Brain microvascular endothelial cell (primary cell): Measurements from ENCODE around the gene ZBTB20.

ENCODE experiments used
- DNase-seq: peaks from one replicate; pipeline ENCODE4 v3.0.0-alpha.2; 2020
- H3K27ac ChIP-seq: fragments of 250-450 bp; sonication (Bioruptor Pico); 2 replicates; pipeline ENCODE4 v1.5.1; 2020; ENCODE audit warnings: mild to moderate bottlenecking, moderate library complexity
- H3K27me3 ChIP-seq: fragments of 250-450 bp; sonication (Bioruptor Pico); replicated peaks from 2 replicates; pipeline ENCODE4 v1.5.1; 2020; ENCODE audit warnings: mild to moderate bottlenecking
- H3K36me3 ChIP-seq: fragments of 250-450 bp; sonication (Bioruptor Pico); replicated peaks from 2 replicates; pipeline ENCODE4 v1.5.1; 2020; ENCODE audit warnings: mild to moderate bottlenecking
- H3K4me3 ChIP-seq: 2 replicates; pipeline ENCODE4 v1.5.1; 2011; ENCODE audit warnings: low read depth, mild to moderate bottlenecking, control low read depth, low read length, moderate library complexity
- CTCF ChIP-seq: IDR thresholded peaks from 2 replicates; pipeline ENCODE4 v1.5.1; 2011; ENCODE audit warnings: low read depth, mild to moderate bottlenecking, moderate library complexity, low read length, control low read depth, inconsistent platforms; ENCODE audit errors: missing control alignments
- in situ Hi-C: cut with HindIII; loops from 2 replicates; pipeline ENCODE4 v1.10.0; 2017; ENCODE audit warnings: low sequenced_read_pairs, low pct_ligation_motif_present

Gene ZBTB20

GRCh38 chr3:114421204-114421603 lies 725.9 kb downstream of the ZBTB20 start:
- Histone ChIP-seq H3K36me3 (no peaks in the 10 kb centered on the region), H3K4me3 (no peak overlapping the region), H3K27me3 (no peaks in the 10 kb centered on the region), H3K27ac (no peak overlapping the region)
- in situ Hi-C loops = no loop called here
- no peak for DNase-seq
- TF ChIP-seq CTCF = no peak

- H3K4me3 ChIP-seq = no peak overlapping the region
- in situ Hi-C loops = no loop called here
- H3K27me3 ChIP-seq = no peaks in the 10 kb centered on the region
- no peak for DNase-seq
- no peak overlapping the region for H3K27ac ChIP-seq
- no peaks in the 10 kb centered on the region for H3K36me3 ChIP-seq
- no peak for TF ChIP-seq CTCF
Observed at GRCh38 chr3:114420072-114420471, 727.0 kb downstream of the ZBTB20 start.

GRCh38 chr3:114418724-114419543 lies 728.2 kb downstream of the ZBTB20 start:
- peak; percentile 43 for DNase-seq
- in situ Hi-C loops = no loop called here
- Histone ChIP-seq H3K4me3 (no peak overlapping the region), H3K36me3 (no peaks in the 10 kb centered on the region), H3K27ac (no peak overlapping the region), H3K27me3 (no peaks in the 10 kb centered on the region)
- peak; percentile 63 for TF ChIP-seq CTCF

- no peak for DNase-seq
- TF ChIP-seq CTCF = no peak
- Histone ChIP-seq H3K27ac (no peak overlapping the region), H3K36me3 (no peaks in the 10 kb centered on the region), H3K4me3 (no peak overlapping the region), H3K27me3 (no peaks in the 10 kb centered on the region)
- in situ Hi-C loops = no loop called here
Observed at GRCh38 chr3:114418107-114418506, 729.0 kb downstream of the ZBTB20 start.

GRCh38 chr3:114417675-114418074 lies 729.4 kb downstream of the ZBTB20 start:
- Histone ChIP-seq H3K27me3 (no peaks in the 10 kb centered on the region), H3K36me3 (no peaks in the 10 kb centered on the region), H3K4me3 (no peak overlapping the region), H3K27ac (no peak overlapping the region)
- DNase-seq = no peak
- TF ChIP-seq CTCF = no peak
- in situ Hi-C loops = no loop called here

GRCh38 chr3:114417265-114417664 lies 729.8 kb downstream of the ZBTB20 start:
- H3K27me3 ChIP-seq = no peaks in the 10 kb centered on the region
- no peak for DNase-seq
- TF ChIP-seq CTCF = no peak
- in situ Hi-C loops = no loop called here
- H3K27ac ChIP-seq = no peak overlapping the region
- H3K36me3 ChIP-seq = no peaks in the 10 kb centered on the region
- no peak overlapping the region for H3K4me3 ChIP-seq
